ENCODE data around the gene CACNA1A.
"Not testable (repeated sequence)": the region's sequence is repeated elsewhere in the genome, so short reads cannot be mapped to it uniquely, and the experiment has no call there.

CACNA1A gene

DNA sequence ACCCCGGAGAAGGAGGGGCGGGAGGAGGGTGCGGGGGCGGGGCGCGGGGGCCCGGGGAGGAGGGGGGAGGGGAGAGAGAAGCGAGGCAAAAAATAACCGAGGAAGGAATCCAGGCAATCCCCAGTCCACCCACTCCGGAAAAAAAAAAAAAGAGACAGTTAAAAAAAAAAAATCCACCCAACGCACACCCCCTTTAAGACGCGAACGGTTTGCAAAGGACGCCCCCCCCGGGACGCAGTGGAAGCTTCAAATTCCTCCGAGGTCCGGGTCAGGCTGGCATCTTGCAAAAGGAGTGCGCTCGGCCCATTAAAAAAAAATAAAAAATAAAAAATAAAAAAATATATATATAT is at the start of gene CACNA1A:
Gene CACNA1A, minus strand, starts transcription at position 9 of the 350 bp plus-strand sequence. CDS start 255 bp downstream, outside the sequence.
- DNase-seq: no peak

GRCh38 chr19:13554506-13555240 is 48.4 kb upstream of the CACNA1A start:
- DNase-seq: no peak

DNA sequence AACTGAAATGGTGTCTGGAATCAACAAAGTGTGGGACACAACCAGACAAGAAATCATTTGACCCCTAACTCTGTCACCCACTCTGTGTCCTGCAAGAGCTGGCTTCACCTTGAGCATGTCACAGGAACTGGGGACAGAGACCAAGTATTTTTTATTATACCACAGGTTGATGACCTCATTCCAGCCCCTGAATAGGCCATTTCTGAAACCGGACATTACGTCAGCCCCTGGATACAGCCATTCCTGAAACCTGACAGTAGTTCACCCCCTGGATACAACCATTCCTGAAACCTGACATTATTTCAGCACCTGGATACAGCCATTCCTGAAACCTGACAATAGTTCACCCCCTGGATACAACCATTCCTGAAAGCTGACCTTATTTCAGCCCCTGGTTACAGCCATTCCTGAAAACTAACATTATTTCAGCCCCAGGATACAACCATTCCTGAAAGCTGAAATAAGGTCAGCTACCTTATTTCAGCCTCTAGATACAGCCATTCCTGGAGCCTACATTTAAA is 47.7 kb upstream of the CACNA1A start:
- no peak for DNase-seq

- DNase-seq: no peak
These were observed 41.9 kb upstream of the CACNA1A start for GRCh38 chr19:13548131-13548530.

DNA sequence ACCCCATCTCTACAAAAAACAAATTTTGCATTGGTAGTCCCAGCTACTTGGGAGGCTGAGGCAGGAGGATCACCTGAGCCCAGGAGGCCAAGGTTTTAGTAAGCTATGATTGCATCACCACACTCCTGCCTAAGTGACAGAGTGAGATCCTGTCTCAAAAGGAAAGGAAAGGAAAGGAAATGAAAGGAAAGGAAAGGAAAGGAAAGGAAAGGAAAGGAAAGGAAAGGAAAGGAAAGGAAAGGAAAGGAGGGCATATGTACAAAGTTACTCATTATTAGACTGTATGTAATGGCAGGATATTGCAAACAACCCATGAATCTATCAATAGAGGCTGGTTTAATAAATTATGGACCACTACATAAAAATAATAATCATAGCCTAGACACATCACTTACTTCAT is 40.8 kb upstream of the CACNA1A start:
- no peak for DNase-seq

GRCh38 chr19:13544423-13544822 is 38.1 kb upstream of the CACNA1A start:
- no peak for DNase-seq

DNA sequence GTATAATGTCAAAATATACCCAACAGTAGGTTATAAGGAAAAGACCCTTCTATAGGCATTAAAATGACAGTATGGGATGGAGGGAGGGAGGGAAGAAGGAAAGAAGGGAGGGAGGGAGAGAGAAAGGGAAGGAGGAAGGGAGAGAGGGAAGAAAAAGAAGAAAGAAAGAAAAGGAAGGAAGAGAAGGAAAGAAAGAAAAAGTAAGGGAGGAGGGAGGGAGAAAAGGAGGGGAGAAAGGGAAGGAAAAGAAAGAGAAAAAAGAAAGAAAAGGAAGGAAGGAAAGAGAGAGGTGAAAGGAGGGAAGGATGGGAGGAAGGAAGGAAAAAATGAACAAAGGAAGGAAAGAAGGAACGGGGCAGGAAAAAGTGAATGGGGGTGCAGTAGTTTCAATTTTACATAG is 35.3 kb upstream of the CACNA1A start:
- no peak for DNase-seq

DNA sequence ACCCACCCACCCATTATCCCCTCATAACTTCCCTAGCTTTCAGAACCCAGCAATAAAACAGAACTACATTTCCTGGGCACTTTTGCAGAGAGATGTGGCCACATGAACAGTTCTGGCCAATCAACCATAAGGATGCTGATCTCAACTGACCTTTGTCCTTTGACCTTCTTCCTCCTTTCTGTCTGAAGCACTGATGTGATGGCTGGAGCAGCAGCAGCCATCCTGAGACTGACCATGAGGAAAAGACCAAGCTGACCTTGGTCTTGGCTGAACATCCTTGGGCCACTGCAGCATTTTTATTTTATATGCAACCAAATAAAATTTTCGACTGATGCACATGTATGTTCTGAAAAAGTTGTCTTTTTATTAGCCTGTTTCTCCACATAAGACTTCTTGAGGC is 33.1 kb upstream of the CACNA1A start:
- no peak for DNase-seq

DNA sequence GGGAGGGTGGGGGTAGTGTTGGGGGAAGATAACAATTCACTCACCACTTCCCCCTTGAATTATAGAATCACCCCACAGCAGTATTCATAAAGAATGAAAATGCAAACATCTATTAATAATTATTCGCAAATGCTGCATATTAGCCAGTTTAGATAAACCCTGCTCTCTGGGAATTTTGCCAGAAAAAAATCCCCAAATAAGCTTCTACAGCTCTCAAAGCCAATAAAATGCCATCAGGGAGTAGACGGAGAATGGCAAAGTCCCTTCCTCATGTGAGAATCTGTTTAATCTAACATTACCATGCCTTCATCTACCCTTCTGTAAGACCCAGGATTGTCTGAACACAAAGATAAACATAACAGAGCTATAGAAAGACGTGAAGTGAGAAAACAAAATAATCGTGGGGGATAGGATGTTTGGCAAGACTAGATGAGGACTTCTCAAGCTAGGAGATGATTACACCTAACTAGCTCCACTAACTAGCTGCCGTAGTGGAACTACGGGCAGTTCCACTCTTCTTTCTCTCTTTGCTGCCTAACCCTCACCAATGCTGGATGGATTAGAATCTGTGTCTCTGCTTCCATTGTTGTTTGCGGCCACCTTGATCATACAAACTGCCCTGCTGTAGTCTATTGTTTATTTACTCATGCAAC is 32.4 kb upstream of the CACNA1A start:
- no peak for DNase-seq

- DNase-seq: no peak
These were observed 31.2 kb upstream of the CACNA1A start for GRCh38 chr19:13537454-13537853.

DNA sequence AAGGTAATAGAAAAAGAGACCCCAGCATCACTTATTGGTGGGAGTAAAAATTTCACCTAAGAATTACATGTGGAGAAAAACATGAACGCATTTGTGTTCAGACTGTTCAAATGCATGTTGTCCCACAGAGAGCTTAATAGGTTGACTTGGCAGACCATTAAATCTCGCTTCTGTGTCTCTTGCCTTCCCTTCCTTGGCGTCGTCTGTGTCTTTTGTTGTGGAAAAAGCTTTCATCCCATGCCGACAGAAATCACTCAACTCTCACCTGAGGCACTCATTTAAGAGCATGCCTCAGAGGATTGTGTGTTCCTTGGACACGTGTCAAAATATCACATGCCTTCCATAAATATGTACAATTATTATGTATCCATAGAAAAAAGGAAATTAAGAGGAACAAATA is 24.4 kb upstream of the CACNA1A start:
- DNase-seq: no peak

- not testable (repeated sequence) for DNase-seq
These were observed 23.4 kb upstream of the CACNA1A start for GRCh38 chr19:13529721-13530120.

DNA sequence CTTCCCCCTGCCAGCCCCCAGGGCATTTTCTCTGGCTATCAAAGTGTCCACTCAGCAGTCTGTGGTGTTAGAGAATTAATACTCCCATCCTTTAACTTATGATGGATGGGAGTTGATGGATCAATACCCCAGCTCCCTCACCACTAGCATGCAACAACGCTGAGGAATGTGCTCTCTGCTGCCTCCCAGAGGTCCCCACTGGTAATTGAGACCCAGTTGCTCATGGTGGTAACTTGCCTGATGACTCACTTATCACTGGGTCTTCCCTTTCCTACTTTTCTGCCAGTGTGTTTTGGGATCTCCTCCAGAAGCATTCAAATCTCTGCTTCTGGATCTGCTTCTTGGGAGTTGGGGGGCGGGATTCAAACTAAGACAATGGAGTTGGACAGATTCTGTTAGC is 20.3 kb upstream of the CACNA1A start:
- DNase-seq: no peak

- DNase-seq: no peak
These were observed 14.8 kb upstream of the CACNA1A start for GRCh38 chr19:13521066-13521465.

GRCh38 chr19:13511947-13512346 is 5.7 kb upstream of the CACNA1A start:
- DNase-seq: no peak

DNA sequence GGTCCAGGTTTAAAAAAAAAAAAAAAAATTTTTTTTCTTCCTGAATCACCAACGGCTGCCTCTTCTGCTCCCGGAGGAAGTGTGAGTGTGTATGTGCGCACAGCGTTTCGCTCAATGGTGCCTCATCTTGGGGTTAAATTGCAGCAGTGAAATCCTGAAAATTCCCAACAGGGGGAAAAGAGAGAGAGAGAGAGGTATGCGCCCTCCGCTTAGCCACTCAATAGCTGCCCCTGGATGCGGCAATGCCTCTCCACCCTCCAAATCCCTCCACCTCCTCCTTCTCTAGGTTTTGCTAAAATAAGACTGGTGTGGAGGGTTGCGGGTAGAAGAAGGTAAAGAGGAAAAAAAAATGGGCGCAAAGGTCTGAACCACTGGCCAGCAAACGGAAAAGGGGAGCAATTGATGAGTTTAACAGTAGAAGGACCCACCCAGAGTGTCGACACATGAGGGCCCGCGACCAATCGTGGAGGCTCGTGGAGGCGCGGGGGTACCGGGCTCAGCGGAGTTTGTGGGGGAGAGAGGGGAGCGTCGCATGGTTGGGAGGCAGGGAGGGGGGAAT is 853 bp upstream of the CACNA1A start:
- no peak for DNase-seq

- no peak for DNase-seq
These were observed 363 bp downstream of the CACNA1A start for GRCh38 chr19:13505761-13506470.

DNA sequence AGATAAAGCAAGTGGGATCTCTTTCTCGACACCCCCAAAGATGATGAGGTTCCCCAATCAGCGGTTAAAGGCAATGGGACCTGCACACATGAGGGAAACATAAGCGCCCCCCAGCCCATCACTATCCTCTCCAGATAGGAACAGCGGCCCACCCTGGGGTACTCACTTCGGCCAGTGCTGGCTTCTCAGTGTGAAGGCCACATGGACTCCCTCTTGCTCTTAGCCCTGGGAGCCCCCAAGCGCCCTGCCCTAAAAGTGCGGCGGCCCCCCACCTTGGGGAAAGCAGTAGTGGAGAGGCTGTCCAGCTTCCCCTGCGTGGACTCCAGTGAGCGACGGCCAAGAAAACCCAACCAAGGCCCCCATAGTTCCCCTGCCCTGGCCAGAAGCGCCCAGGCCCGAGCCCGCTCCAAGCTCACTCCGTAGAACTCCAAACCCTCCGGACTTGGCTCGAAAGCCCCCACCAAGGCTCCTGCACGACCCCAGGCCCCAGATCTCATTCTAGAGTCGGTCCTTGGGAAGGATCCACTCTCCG is 1.0 kb downstream of the CACNA1A start:
- no peak for DNase-seq

- DNase-seq: no peak
These were observed 2.6 kb downstream of the CACNA1A start for GRCh38 chr19:13503570-13504235.

- no peak for DNase-seq
These were observed 4.0 kb downstream of the CACNA1A start for GRCh38 chr19:13502231-13502630.

GRCh38 chr19:13499692-13500091 is 6.6 kb downstream of the CACNA1A start:
- no peak for DNase-seq

GRCh38 chr19:13493516-13494310 is 12.6 kb downstream of the CACNA1A start:
- DNase-seq: no peak

Data from CD4-positive, alpha-beta T cell treated with Interleukin-4 for 4 hours (primary cell).